RWPE1 (cell line): ENCODE results near the gene SDK2.

Source experiments
- CTCF ChIA-PET: fragments of 350-600 bp; sonication (Branson Sonifier 250); formaldehyde crosslinking; extraction: SDS; loops from one replicate; lab custom pipeline; 2021; lab: Yijun Ruan, JAX
- POLR2A ChIA-PET: fragments of 400-600 bp; formaldehyde crosslinking; extraction: SDS; loops from one replicate; lab custom pipeline; 2020; ENCODE audit warnings: antibody characterized with exemption; ENCODE audit not compliant: low non-redundant PET; lab: Yijun Ruan, JAX
- DNase-seq: peaks from one replicate; pipeline ENCODE4 v3.0.0; 2012; ENCODE audit warnings: low spot score
- H3K27ac ChIP-seq: fragments of 450-650 bp; 2 replicates; pipeline ENCODE4 v1.5.1; 2017
- CTCF ChIP-seq: fragments of 450-650 bp; conservative IDR thresholded peaks from 2 replicates; pipeline ENCODE4 v1.5.1; 2017; ENCODE audit warnings: low read depth, mild to moderate bottlenecking

Gene SDK2

GRCh38 chr17:73468221-73468620 lies 176.0 kb downstream of the SDK2 start:
- no peak for DNase-seq
- ChIA-PET CTCF (interaction anchor here (0.6 kb wide), 1 partner anchor 86 kb away, joined by 3 read pairs; no protein-coding TSS in a partner anchor), POLR2A (interaction anchor here (0.6 kb wide), 1 partner anchor 1592 kb away, joined by 4 read pairs; no protein-coding TSS in a partner anchor)
- H3K27ac ChIP-seq = no peak overlapping the region
- TF ChIP-seq CTCF = no peak

GRCh38 chr17:73467651-73468050 lies 176.6 kb downstream of the SDK2 start:
- POLR2A ChIA-PET = no interaction called here
- DNase-seq = no peak
- CTCF ChIA-PET = interaction anchor here (0.9 kb wide), 1 partner anchor 183 kb away, joined by 3 read pairs; no protein-coding TSS in a partner anchor
- H3K27ac ChIP-seq = no peak overlapping the region
- TF ChIP-seq CTCF = no peak

GRCh38 chr17:73466704-73467433 lies 177.4 kb downstream of the SDK2 start:
- no peak for TF ChIP-seq CTCF
- H3K27ac ChIP-seq = no peak overlapping the region
- DNase-seq = no peak
- POLR2A ChIA-PET = no interaction called here
- CTCF ChIA-PET = interaction anchor here (0.6 to 0.9 kb wide), 3 partner anchors 41 to 184 kb away, joined by 3 read pairs; no protein-coding TSS in a partner anchor

GRCh38 chr17:73465953-73466230 lies 178.4 kb downstream of the SDK2 start:
- no peak for TF ChIP-seq CTCF
- ChIA-PET POLR2A (no interaction called here), CTCF (no interaction called here)
- DNase-seq = no peak
- H3K27ac ChIP-seq = no peak overlapping the region

GRCh38 chr17:73465130-73465952 lies 178.9 kb downstream of the SDK2 start:
- POLR2A ChIA-PET = no interaction called here
- CTCF ChIA-PET = no interaction called here
- no peak overlapping the region for H3K27ac ChIP-seq
- DNase-seq = no peak
- TF ChIP-seq CTCF = no peak

GRCh38 chr17:73464447-73464846 lies 179.8 kb downstream of the SDK2 start:
- CTCF ChIA-PET = no interaction called here
- TF ChIP-seq CTCF = no peak
- H3K27ac ChIP-seq = no peak overlapping the region
- POLR2A ChIA-PET = no interaction called here
- DNase-seq = no peak
